ENCODE measurements around the gene OR52A5. TPM values are rescaled to one million over a fixed set of nuclear protein-coding genes. Genes with fewer than 3 reads are reported as not detected.

OR52A5 gene
- total RNA-seq, 1 donor from 2014 or later, result not detected

- no peak for TF ChIP-seq CTCF (IDR thresholded peaks at IDR 0.05)
- DNase-seq (ENCODE audit: low spot score in 2 of 2), result no peak
- Histone ChIP-seq H3K27ac (no peak overlapping the region), H3K9me3 (no peaks in the 10 kb centered on the region), H3K36me3 (no peaks in the 10 kb centered on the region), H3K4me1 (no peaks in the 10 kb centered on the region), H3K27me3 (no peaks in the 10 kb centered on the region), H3K4me3 (no peak overlapping the region)
- intact Hi-C loops (cut with DNase I), result no loop called here
Observed at GRCh38 chr11:5096011-5096410, 42.1 kb downstream of the OR52A5 start.

GRCh38 chr11:5092821-5093585, 45.2 kb downstream of the OR52A5 start:
- no peak overlapping the region for H3K4me3 ChIP-seq
- no peak for TF ChIP-seq CTCF (IDR thresholded peaks at IDR 0.05)
- DNase-seq (ENCODE audit: low spot score in 2 of 2), result no peak

GRCh38 chr11:5090668-5091067, 47.5 kb downstream of the OR52A5 start:
- no peak overlapping the region for H3K27ac ChIP-seq
- no peak overlapping the region for H3K4me3 ChIP-seq
- H3K27me3 ChIP-seq, result no peaks in the 10 kb centered on the region
- H3K36me3 ChIP-seq, result no peaks in the 10 kb centered on the region
- no peaks in the 10 kb centered on the region for H3K4me1 ChIP-seq
- TF ChIP-seq CTCF (IDR thresholded peaks at IDR 0.05), result no peak
- intact Hi-C loops (cut with DNase I), result no loop called here
- DNase-seq (ENCODE audit: low spot score in 2 of 2), result no peak
- no peaks in the 10 kb centered on the region for H3K9me3 ChIP-seq

More at GRCh38 chr11:5092821-5093585, 45.2 kb downstream of the OR52A5 start:
- H3K27ac ChIP-seq, result no peak overlapping the region
- no peaks in the 10 kb centered on the region for H3K36me3 ChIP-seq
- no peaks in the 10 kb centered on the region for H3K4me1 ChIP-seq
- intact Hi-C loops (cut with DNase I), result no loop called here
- H3K27me3 ChIP-seq, result no peaks in the 10 kb centered on the region
- no peaks in the 10 kb centered on the region for H3K9me3 ChIP-seq

- no peaks in the 10 kb centered on the region for H3K27me3 ChIP-seq
- no peak for TF ChIP-seq CTCF (IDR thresholded peaks at IDR 0.05)
- intact Hi-C loops (cut with DNase I), result no loop called here
- H3K9me3 ChIP-seq, result no peaks in the 10 kb centered on the region
- H3K4me3 ChIP-seq, result no peak overlapping the region
- H3K36me3 ChIP-seq, result no peaks in the 10 kb centered on the region
- DNase-seq (ENCODE audit: low spot score in 2 of 2), result no peak
- no peaks in the 10 kb centered on the region for H3K4me1 ChIP-seq
- no peak overlapping the region for H3K27ac ChIP-seq
Observed at GRCh38 chr11:5088556-5088955, 49.6 kb downstream of the OR52A5 start.

- intact Hi-C loops (cut with DNase I), result no loop called here
- TF ChIP-seq CTCF (IDR thresholded peaks at IDR 0.05), result no peak
- no peak for DNase-seq (ENCODE audit: low spot score in 2 of 2)
- Histone ChIP-seq H3K4me3 (no peak overlapping the region), H3K27ac (no peak overlapping the region), H3K9me3 (no peaks in the 10 kb centered on the region), H3K36me3 (no peaks in the 10 kb centered on the region), H3K27me3 (no peaks in the 10 kb centered on the region), H3K4me1 (no peaks in the 10 kb centered on the region)
Observed at GRCh38 chr11:5083602-5084001, 54.6 kb downstream of the OR52A5 start.

Measured in ascending aorta (tissue), 2 donors.